Activated CD4-positive, CD25-positive, alpha-beta regulatory T cell treated with anti-CD3 and anti-CD28 coated beads, Interleukin-2, amount 50 U/mL, for 72 hours (primary cell): Measurements from ENCODE around the gene EIF3D.
"Not testable (repeated sequence)": the region's sequence is repeated elsewhere in the genome, so short reads cannot be mapped to it uniquely, and the experiment has no call there.

Source experiments
- DNase-seq: peaks from one replicate; pipeline ENCODE4 v3.0.0; 2021

The EIF3D gene

DNA sequence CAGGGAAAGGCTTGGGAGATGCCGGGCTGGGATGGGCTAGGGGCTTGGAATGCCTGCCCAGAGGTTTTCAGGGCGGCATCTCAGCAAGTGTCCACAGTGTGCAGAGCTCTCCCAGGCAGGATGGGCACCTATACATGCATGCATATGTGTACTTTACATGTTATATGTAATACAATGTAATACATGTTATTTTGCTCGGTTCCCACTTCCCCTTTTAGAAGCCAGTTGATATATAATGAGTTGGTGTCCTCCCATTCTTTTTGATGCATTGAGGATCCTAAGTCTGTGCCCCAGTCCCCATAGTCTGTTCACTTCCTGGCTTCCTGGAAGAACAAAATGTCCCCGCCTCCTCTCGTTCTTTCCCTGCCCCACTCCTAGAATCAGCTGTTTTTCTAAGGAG lies 20.1 kb upstream of the EIF3D start:
- DNase-seq = no peak

DNA sequence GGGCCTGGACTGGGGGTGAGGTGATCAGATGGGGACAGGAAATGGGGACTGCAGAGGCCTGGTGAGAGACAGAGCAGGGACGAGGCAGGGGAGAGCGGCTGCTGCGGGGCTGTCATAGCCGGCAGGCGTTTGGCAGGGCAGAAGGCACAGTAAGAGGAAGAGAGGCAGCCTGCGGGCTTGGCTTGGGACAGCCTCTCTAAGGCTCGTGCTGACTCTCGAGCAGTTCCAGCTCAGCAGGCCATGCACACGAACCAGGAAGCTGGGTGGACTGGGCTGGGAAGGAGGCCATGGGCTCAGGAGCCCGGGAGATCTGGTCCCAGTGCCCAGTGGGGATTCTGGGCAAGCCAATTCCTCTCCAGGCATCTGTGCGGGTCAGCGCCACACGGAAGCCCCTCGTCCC lies 19.6 kb upstream of the EIF3D start:
- DNase-seq = no peak

DNA sequence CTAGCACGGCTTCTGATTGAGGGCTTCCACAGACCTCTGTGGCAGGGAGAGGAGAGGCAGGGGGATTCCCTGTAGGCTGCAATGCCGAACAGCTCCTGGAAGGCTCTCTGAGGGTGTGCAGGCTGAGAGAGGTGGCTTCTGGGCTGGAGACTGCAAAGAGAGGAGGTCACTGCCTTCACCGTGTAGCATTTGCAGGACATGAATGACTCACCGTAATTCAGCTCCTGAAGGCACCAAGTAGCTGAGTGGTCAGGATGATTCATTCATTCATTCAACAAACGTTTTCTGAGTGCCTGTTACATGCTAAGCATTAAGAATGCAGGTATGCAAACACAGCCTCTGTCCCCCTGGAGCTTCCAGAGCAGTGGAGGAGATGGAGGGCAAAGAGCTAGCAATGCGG lies 18.0 kb upstream of the EIF3D start:
- DNase-seq = no peak

DNA sequence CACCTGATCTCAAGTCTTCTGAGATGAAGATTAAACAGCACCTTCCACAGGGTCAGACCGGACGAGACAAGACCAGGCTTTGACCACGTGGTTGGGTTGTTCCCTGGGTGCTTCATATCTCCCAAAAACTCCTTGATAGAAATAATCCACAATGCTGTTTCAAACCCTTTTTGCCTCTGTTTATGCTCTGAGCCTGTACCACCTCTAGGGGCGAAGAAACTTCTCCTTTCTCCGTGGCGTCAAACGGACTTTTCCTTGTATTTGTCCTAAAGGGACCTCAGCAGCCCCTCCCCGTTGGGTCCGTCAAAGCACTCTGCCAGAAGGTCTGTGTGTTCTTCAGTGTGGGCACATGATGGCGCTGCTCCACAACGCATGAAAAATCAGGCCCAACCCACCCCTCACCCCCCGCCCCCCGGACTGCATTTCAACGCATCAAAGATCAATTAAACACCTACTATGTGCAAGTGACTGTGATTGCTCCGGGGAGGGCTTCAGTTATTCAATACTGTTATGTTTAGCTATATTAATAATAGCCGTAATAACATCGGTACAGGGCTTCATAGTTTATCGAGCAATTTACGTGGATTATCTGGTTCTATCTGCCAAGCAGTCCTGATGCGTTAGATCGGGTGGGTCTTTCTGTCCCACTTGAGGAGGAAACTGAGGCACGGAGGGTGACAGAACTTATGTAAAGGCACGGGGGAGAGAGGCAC lies 17.3 kb upstream of the EIF3D start:
- no peak for DNase-seq

DNA sequence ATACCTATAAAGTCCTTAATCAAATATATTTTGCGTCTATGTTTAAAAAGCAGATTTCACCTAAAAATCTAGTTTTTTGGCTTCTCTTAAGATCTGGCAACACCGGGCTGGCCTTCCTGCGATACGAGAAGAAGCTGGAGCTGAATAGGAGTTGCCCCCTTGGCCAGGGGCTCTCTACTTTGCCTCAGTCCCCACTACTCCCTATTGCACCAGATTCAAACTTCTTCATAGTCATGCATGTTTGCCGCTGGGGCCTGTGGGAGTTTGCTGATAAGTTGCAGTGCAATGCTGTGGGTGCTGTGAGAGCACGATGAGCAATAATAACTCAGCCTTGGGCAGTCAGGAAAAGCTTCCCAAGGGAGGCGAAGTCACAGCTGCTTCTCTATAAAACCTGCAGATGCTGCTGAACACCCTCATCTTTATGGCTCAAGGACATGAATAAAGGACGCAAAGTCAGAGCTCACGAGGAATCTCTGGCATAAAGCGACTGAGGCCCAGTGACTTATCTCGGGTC lies 15.2 kb upstream of the EIF3D start:
- no peak for DNase-seq

DNA sequence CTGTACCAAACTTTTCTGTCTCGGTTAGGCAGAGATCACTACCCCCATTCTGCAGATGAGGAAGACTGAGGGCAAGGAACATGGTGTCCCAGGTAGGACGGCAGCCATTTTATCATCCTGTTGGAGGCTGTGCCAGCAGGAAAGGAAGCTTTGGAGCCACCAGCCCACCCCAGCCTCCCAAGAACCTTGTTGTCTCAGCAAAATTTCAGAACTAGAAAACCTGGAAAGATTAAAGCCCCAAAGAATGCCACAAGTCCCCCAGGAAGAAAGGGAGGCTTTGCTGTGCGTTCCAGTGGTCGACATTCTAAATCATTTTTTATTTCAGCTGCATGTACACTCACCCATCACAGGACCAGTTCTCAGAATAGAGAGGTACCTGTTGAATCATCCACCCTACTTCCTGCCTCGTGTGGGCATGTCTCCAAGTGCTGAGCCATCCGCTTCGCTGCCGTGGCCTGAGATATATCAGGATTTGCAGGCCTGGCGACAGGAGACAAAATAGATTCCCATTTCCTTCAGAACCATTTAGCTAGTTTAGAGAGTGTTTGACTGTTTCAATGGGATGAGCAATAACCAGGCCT lies 13.0 kb upstream of the EIF3D start:
- peak; percentile 36 for DNase-seq

DNA sequence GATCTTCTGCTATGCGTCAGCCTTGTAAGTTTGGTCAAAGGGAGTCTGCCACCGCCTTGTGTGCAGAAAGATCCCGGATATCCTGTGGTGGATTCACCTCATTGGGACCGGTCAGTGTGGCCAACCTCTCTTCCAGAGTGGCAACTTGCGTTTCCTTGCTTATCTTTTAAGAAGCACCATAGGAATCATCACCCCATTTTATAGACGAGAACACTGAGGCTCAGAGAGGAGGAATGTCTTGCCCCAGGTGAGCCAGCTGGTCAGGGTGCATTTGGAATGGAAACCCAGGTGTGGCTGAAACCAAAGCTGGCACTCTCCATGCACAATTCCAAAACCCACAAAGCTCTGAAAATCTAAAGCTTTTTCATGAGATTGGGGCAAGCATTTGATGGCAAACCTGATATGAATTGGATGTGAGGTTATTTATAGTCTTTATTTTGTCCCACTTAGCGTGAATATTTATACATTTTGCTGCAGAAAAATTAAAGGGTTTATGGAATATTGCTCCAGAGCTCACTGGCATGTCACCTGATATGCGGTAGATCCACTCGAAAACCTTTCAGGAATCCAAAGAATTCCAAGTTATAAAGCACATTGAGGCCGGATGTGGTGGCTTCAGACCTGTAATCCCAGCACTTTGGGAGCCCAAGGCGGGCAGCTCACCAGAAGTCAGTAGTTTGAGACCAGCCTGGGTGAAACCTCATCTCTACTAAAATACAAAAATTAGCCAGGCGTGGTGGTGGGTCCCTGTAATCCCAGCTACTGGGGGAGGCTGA lies 12.1 kb upstream of the EIF3D start:
- no peak for DNase-seq

DNA sequence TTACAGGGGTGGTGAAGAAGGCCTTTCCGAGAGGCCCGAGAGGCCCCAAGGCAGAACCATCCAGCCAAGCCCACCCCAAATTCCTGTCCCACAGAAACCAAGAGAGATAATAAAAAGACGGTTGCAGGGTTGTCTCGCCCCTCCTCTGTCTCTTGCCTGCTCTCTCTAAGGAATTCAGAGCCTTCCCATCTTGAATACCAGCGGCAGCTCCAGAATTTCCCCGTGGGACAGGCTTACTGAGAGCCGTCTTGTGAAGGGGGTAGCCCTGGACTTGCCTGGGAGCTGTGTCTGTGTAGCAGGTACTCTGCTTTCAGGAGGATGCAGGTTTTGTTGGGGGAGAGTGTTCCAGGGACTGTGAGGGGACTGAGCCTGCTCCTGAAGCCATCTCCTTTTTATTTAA lies 9.6 kb upstream of the EIF3D start:
- DNase-seq = no peak

DNA sequence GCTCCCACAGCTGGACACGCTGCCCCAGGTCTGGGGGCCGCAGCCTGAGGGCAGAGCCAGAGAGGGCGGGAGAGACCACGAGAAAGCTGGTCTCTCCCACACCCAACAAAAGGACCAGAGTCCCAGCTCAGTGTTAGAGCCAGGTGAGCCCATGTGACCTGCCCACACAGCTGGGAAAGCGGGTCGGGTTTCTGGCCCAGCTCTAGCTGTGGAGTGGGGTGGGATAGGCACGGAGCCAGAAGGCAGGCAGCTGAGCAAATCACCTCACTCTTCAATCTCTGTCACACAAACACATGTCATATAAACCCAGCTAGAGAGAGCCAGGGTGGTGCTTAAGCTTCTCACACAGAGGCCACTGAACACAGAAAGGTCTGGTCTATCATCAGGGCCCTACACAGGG lies 7.8 kb upstream of the EIF3D start:
- no peak for DNase-seq

DNA sequence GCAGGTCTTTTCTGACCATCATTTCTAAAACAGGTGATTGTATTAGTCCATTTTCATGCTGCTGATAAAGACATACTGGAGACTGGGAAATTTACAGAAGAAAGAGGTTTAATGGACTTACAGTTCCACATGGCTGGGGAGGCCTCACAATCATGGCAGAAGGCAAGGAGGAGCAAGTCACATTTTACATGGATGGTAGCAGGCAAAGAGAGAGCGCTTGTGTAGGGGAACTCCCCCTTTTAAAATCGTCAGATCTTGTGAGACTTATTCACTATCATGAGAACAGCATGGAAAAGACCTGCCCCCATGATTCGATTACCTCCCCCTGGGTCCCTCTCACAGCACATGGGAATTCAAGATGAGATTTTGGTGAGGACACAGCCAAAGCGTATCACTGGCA lies 4.4 kb upstream of the EIF3D start:
- DNase-seq = not testable (repeated sequence)

DNA sequence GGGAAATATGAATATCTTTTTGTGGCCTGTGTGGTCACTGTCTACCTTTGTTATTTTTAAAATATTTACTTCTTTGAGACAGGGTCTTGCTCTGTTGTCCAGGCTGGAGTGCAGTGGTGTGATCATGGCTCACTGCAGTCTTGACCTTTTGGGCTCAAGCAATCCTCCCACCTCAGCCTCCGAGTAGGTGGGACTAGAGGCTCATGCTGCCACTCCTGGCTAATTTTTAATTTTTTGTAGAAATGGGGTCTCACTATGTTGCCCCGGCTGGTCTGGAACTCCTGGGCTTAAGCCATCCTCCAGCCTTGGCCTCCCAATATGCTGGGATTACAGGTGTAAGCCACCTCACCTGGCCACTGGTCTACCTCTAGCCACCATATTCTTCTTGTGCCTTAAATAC lies 3.5 kb upstream of the EIF3D start:
- DNase-seq = no peak

DNA sequence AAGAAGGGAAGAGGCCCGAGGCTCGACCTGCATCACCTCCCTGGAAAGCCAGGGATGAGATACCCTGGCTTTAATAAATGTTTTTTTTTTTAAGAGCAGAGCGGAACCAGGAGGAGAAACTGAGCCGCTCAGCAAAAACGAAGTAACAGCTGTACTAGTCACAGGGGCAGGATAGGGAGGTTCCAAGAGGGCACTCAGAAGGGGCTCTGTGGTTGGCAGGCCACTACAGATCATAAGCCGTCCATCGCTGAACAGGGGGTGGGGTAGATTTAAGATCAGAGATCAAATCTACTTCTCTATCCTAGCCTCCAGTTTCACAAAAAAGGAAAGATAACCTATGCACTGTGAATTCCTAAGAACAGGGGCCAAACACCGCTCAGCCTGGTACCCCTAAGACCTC lies 625 bp downstream of the EIF3D start:
- no peak for DNase-seq

DNA sequence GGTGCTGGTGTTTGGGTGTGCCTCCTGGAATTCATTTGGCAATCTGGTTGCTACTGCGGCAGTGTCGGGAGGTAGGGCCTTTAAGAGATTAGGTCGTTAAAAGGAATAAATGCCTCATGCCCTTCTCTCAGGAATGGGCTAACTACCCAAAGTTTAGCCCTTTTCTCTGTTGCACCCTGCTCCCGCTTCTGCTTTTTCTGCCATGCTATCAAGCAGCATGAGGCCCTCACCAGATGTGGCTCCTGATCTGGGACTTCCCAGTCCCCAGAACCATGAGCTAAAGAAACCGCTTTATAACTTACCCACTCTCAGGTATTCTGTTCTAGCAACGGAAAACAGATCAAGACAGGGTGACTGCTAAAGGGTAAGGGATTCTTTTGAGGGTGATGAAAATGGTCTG lies 6.3 kb downstream of the EIF3D start:
- DNase-seq = no peak

DNA sequence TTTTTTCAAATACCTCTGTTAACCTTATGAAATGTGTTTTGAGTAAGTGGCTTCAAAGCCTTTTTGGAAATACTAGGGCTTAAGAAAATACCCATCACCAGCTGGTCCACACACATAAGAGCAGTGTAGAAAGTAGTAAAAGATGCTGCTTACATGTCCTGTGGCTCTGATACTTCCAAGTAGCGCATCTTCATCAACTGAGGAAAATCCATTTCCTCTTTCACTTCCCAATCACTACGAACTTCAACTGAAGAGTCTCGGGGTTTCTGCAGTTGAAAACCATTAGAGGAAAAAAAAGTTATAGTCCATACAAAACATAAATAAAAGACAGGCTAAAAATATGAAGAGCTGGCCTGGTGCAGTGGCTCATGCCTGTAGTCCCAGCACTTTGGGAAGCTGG lies 8.5 kb downstream of the EIF3D start:
- no peak for DNase-seq

DNA sequence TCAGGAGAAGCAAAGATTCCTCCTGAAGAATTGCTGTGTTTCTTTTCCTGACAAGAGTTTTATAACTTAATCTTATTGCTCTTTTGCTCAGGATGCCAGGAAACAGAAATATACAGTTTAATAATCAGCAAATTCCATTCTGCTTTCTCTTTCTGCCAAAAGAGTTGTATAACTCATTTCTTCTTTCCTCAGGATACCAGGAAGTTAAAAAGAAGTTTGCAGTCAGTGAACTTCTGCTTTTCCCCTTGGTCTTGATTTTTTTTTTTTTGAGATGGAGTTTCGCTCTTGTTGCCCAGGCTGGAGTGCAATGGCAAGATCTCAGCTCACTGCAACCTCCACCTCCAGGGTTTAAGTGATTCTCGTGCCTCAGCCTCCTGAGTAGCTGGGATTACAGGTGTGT lies 9.1 kb downstream of the EIF3D start:
- DNase-seq = not testable (repeated sequence)

DNA sequence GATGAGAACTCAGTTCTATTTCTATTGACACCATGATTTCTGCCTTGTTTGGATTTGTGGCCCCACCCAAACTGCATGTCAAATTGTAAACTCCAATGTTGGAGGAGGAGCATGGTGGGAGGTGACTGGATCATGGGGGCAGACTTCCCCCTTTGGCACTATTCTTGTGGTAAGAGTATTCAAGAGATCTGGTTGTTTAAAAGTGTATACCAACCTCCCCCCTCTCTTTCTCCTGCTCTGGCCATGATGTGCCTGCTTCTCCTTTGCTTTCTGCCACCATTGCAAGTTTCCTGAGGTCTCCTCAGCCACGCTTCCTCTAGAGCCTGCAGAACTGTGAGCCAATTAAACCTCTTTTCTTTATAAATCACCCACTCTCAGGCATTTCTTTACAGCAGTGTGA lies 14.2 kb downstream of the EIF3D start:
- no peak for DNase-seq

DNA sequence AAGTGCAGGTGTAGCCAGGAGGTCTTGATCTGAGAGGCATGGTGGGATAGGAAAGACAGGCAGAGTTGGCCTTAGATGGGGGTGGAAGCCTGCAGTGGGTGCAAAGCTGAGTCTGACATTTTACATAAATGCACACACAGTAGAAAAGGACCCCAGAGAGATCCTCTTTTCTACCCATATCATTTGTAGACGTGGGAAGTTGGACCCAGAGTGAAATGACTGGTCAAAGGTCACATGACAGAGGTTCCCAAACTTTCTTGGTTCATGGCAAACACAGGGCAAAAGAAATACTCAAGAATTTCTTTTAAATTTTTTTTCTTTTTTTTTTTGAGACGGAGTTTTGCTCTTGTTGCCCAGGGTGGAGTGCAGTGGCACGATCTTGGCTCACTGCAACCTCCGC lies 16.0 kb downstream of the EIF3D start:
- DNase-seq = no peak

DNA sequence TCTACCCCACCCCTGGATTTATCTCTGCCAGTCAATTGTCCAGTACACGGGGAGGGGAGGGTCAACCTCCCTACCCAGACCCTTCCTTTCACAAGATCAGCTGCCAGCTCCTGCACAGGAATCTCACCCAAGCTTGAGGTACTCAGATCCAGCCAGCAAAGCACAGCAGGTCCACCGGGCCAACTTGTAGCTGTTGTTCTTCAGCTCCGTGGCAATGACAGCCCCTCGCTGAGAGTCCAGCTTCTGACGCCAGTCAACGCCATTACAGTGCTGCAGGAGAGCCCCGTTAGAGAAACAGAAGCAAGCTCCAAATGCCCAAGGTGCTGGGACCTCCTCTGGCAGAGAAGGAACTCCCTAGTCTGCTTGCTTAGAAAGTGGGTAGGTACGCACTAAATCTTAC lies 16.6 kb downstream of the EIF3D start:
- DNase-seq = no peak

DNA sequence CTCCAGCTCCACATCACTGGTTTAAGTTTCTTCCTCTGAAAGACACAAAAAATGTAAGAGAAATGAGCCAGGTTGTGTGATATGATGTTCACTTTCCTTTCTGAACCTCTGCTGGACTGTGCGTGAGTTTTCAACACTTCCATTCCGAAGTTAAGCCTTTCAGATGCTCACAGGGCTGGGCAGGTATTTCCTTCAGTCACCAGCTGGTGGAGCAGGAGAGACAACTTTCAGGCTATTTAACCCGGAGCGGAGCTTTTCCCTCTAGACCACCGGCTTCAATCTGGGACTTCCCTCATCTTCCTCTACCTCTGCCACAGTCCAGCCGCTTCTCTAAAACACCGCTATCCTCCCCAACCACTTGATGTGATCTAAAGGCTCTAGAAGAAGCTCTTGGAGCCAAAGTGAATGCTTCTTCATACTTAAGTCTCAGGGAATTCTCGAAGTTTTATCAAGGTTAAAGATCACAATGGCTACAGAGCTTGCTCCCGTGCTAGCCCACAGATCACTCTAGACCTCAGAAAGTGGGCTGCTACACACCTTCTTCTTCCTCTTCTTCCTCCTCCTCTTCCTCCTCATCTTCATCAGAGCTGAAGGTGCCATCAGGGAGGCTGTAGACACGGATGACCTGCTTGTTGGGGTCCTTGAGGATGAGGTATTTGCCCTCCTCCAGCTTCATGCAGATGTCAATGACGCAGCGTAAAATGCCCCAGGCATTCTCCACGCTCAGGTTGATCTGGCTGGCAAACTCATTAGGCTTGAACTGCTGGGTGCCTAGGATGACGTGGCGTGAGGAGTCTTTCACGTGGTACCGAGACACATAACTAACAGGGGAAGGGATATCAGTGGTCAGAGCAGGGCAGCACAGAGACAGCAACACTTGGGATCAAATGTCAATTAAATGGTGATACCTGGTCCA lies 17.7 kb downstream of the EIF3D start:
- no peak for DNase-seq

DNA sequence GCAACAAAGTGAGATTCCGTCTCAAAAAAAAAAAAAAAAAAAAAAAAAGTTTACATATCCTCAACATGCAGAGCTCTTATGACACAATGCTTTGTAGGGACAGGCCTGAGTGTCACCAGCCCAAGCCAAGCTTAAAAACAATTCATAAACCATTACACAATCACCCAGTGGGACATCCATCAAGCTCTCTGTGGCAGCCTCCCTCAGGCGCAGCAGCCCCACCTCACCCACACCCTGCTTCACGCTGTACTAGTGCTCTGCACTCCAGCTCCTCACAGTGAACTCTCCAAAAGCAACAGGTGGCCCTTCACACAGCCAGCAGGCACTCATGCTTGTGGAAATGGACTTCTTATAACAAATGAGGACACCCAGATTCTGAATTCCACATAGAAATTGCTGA lies 18.6 kb downstream of the EIF3D start:
- no peak for DNase-seq

DNA sequence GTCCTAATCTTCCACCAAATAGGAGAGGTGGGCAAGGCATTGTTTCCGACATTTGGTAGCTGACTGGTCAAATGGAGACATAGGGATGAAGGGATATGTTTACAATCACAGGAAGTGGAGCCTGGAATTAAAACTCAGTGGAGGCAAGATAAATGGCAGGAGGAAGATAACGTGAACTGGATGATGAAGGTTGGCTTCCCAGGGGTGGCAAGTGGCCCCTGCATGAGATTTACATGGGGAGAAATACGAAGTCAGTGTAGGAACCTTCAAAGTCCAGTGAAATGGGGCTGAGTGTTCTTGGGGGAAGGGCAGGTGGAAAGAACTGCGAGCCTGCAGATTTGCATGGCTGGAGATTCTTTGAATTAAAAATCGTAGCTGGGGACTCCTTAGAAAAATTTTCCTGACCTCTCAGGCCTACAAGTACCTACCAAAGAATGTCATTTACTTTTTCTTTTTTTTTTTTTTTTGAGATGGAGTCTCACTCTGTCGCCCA lies 21.4 kb downstream of the EIF3D start:
- no peak for DNase-seq

DNA sequence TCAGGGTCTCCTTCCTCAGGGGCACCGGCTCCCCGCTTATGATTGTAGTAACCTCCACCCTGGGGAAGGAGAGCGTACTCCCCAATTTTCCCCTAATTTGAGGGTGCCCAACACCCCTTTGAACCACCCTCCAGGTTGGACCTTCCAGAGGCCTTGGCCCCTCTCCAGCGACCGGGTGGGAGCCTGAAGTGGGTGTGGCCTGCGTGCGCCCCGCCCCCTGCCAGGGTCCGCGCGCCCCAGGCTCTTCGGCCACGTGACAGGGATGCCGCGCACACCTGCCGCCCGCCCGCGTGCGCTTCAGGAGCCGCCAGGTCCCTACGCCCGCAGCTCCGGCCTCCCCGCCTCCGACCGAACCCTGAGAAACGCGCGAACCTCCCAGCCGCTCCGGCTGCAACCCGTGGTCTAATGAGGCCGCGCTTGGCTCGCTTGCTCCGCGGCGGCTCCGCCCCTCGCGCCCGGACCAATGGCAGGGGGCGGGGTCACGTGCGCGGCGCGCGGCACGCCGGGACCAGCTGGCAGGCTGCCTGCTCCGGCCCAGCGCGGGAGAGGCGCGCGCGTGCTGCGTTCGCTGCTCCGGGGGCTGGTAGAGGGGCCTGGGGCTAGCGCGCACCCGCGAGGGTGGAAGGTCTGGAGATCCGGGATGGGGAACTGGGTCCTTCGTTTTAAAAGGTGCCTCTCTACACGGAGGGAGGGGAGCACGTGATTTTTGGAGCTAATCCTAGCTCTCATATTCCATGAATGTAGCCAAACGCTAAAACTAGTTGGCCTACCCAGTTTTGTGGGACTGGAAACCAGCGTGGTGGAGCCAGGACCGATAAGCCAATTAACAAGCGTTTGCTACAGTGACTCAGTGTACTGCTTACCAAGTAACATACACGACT lies 22.1 kb downstream of the EIF3D start, which contains the start of gene FOXRED2:
Gene FOXRED2 (minus strand): TSS at position 404 of the 881 bp plus-strand sequence. CDS start 618 bp downstream, outside the sequence.
- peak; percentile 94 for DNase-seq
